ENCODE measurements around the gene PILRB.

DNA sequence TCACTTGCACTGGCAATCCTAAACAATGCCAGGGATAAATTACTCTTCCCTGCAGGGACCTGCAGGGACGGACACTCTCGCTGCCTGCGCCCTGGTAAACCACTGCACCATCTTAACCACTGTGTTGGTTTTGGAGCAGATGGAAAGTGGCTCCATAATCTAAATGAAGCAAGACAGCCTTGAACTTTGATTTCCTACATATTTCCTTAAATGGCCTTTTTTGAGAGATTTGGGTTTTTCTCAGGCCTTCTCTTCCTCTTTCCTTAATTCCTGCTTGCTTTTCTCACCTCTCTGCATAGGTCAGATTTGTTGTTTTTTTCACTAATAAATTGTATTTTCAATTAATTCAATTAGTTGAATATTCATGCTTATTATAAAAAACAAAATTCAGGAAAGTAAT, 18.1 kb downstream of the PILRB start:
- no peak for TF ChIP-seq POLR2A (IDR thresholded peaks at IDR 0.05; ENCODE audit: low read depth, low read length)
- TF ChIP-seq PAX5 (IDR thresholded peaks at IDR 0.05; ENCODE audit: insufficient read depth, low read length, severe bottlenecking): no peak
- no peak for TF ChIP-seq POLR2AphosphoS5 (IDR thresholded peaks at IDR 0.05; ENCODE audit: low read depth, low read length)
